ENCODE measurements around the gene NDUFAF2.
"Not testable (repeated sequence)": the region's sequence is repeated elsewhere in the genome, so short reads cannot be mapped to it uniquely, and the experiment has no call there.

Gene NDUFAF2

GRCh38 chr5:61050292-61050691 is 105.3 kb downstream of the NDUFAF2 start:
- DNase-seq (ENCODE audit: low read depth), result no peak

DNA sequence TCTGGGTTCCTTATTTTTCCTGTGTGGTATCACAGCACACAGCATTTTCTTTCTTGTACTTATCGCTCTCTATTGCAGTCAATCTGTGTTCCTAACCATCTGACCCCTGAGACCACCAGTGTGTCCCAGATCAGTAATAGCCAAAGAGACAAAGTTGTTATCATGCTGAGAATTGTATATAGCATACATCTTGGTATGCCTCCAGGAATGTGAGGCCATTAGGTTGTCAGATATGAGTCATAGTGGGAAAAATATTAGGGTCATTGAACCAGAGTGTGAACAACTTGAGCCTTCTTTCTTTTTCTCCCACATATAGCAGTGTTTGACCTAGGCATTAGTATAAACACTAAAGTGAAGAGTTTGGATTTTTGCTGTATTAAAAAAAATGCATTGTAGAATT is 106.3 kb downstream of the NDUFAF2 start:
- no peak for DNase-seq (ENCODE audit: low read depth)

- no peak for DNase-seq (ENCODE audit: low read depth)
These were observed 107.9 kb downstream of the NDUFAF2 start for GRCh38 chr5:61052882-61053281.

GRCh38 chr5:61053937-61054336 is 108.9 kb downstream of the NDUFAF2 start:
- DNase-seq (ENCODE audit: low read depth), result no peak

DNA sequence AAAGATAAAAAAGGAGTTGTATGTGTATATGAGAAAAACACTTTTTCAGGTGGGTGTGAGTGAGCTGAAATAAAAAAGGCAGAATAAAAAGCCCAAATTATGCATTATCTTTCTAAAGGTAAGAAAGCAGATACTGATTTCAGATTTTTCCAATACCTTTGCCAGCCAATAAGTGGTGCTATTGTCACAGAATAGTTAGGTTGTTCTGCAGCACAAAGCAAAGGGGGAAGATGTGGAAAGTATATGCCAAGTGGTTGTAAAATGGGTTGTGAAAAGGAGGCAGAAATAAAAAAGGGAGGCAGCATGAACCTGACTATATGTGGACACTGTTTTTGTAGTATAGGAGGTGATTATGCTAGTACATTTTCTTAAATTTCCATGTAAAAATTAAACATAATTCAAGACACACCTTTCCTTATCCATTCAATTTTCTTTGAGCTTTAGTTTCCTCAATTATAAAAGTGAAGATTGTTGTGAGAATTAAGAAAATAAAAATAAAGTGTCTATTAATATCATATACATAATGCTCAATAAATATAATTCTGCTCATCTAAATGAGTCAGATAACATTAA is 110.5 kb downstream of the NDUFAF2 start:
- no peak for DNase-seq (ENCODE audit: low read depth)

DNA sequence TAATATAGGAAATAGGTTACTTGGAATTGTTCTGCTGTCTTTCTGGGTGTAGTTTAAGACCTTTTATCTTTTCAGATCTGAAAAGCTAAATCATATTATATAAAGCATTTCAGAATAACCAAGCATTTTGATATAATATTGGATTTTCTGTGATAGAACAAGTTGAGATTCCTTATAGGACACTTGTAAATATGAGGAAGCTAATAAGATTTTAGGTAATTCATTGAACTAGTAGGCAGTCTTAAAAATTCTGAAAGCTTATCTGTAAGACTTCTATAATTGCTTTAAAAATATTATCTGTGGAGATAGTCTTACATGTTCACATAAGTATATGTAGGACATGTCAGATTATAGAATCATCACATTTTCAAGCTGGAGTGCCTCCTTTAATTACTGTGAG is 114.5 kb downstream of the NDUFAF2 start:
- no peak for DNase-seq (ENCODE audit: low read depth)

DNA sequence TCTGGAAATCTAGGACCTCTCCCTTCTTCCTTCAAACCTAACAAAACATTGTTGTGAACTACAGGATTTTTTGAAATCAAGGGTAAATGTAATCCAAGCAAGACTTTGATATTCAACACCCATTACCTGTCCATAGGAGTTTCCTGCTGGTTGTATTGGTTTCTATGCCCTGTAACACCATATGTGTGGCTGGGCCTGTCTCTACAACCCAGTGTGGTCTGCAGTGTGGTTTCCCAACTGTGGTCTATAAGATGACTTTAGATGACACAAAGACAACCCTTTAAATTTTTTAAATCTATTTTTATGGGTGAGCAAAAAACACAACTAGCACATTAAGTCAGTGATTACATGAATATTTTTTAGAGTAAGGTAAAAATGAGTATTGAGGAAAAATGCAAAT is 124.1 kb downstream of the NDUFAF2 start:
- no peak for DNase-seq (ENCODE audit: low read depth)

DNA sequence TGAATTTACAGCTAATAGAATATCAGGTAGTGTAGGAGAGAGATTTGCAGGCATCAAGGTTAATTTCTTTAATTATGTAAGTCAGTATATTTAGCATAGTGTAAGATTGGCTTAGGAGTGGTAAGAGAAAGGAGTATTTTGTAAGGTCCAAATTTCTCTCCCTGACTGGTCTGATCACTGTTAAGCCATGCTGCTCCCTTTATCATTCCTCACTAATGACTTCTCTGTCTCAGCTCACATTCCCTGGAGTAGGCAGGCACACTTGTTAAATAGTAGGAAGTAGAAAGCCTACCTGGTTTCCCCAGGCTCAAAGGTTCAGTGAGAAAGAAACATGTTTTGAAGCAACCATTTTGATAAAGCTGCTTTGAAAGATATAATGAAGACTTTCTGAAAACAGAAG is 126.5 kb downstream of the NDUFAF2 start:
- no peak for DNase-seq (ENCODE audit: low read depth)

- DNase-seq (ENCODE audit: low read depth), result no peak
These were observed 131.6 kb downstream of the NDUFAF2 start for GRCh38 chr5:61076626-61077025.

DNA sequence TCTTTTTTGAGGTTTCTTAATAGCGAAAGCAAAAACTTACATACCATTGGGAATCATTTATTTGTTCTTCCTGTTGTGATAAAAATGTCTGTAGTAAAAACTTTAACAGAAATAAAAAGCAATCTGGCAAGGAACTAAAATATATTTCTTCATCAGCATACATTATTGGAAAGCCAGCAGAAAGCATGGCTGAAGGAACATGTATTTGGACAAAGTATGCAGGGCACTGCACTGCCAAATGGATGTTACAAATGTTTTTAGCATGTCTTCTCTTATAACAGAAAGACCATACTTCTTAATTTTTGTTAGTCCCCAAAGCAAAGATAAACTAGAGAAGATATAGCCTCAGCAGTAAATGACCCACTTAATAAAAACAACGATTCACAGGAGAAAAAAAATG is 136.7 kb downstream of the NDUFAF2 start:
- no peak for DNase-seq (ENCODE audit: low read depth)

- DNase-seq (ENCODE audit: low read depth), result no peak
These were observed 137.7 kb downstream of the NDUFAF2 start for GRCh38 chr5:61082516-61083280.

- no peak for DNase-seq (ENCODE audit: low read depth)
These were observed 139.7 kb downstream of the NDUFAF2 start for GRCh38 chr5:61084658-61085057.

- no peak for DNase-seq (ENCODE audit: low read depth)
These were observed 140.9 kb downstream of the NDUFAF2 start for GRCh38 chr5:61085885-61086284.

GRCh38 chr5:61087921-61088320 is 142.9 kb downstream of the NDUFAF2 start:
- DNase-seq (ENCODE audit: low read depth), result no peak

DNA sequence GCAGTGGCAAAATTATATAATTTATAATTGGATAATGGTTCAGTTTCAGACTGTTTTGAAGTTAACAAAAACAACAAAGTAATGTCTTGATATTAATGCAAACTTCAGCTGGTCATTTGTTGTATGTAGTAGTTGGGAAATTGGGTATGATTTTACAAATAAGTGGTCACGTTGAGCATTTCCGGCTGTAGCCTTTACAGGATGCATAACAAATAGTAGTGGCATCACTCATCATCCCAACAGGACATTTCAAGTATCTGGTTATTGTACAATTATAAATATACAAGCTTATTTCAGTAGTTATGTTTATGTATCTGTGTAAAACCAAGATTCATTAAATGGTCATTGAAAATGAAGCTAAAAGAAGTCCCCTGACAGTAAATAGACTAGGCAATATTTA is 144.3 kb downstream of the NDUFAF2 start:
- DNase-seq (ENCODE audit: low read depth), result no peak

- not testable (repeated sequence) for DNase-seq (ENCODE audit: low read depth)
These were observed 148.2 kb downstream of the NDUFAF2 start for GRCh38 chr5:61093046-61093771.

- no peak for DNase-seq (ENCODE audit: low read depth)
These were observed 152.5 kb downstream of the NDUFAF2 start for GRCh38 chr5:61097465-61097864.

DNA sequence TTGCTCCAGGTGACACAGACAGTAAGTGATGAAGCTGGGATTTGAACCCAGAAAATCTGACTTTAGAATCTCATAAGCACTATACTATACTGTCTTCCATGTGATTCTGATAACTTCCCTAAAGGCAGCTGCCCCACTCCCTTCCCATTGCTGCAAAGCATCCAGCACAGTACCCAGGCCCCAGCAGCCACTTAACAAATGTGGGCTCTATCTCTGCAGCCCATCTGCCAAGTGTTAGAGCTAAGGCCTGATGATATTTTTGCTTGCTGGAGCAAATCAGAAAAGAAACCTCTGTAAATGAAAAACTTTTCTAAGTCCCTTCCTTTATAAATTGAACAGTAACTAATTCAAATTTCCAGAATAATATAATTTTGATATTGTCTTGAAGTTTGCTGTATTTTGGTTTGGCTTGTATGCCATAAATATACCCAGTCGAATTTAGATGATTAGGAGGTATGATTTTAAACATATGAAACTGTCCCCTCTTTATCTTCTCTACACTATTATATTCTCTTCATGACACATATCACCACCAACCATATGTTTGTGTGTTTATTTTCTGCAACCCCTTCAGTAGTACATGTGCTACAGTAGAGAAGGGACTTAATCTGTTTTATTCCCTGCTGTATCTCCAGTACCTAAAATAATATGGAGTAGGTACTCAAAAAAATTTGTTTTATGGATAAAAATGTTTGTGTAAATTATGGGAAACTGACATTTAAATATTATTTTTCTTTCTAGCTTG is 153.4 kb downstream of the NDUFAF2 start:
- no peak for DNase-seq (ENCODE audit: low read depth)

DNA sequence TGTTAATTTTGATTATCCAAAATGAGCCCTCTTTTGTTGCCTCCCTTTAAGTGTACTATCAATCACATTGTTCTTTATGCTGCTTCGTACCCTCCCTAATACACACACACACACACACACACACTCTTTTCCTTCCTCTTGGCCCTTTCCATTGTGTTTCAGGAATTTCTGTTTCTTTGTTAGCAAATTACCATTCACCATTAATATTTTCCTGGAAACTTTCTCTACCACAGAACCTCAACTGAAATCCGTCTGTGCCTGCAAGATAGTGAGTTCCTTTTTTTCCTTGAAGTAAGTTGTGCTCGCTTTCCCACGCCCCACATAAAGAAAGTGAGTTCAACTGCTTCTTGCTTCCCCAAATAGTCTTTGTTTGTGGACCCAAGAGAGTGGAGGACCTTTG is 155.4 kb downstream of the NDUFAF2 start:
- DNase-seq (ENCODE audit: low read depth), result no peak

- DNase-seq (ENCODE audit: low read depth), result no peak
These were observed 169.4 kb downstream of the NDUFAF2 start for GRCh38 chr5:61114441-61114840.

DNA sequence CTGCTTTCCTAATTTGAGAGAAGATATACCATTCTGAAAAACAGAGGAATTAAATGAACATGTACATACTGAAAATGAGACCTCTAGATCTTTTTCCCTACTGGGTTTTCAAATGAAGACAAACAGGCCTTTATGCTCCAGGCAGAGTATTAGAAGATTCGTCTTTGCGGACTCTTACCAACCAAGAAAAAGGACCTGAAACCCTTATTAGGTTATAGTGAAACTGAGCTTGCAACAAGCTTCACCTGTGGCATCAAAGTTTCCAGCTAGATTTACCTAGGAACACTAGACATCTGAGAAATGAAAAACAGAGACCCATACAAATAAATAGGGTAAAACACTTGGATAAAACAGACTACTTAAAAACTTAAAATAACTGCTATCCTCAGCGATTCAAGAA is 171.0 kb downstream of the NDUFAF2 start:
- DNase-seq (ENCODE audit: low read depth), result no peak

DNA sequence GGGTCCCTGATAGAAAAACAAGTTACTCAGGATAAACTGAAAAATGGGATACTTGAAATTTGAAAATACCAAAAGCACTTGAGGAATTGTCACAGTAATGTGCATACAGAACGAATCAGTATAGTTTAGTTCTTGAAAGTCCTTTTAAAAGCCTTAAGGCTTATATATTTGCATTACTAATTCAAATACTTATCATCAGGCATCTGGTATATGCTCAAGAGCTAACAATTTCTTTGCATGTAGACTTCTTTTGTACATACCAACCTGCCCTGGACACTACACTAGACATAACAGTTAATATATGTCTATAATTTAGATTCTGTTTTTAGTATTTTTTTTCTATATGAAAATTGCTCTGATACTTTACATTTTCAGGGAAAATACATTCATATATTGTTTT is 174.1 kb downstream of the NDUFAF2 start:
- DNase-seq (ENCODE audit: low read depth), result no peak

GRCh38 chr5:61120534-61120933 is 175.5 kb downstream of the NDUFAF2 start:
- DNase-seq (ENCODE audit: low read depth), result no peak
